GM12865 (cell line): ENCODE data around the gene PC.
A peak's percentile ranks its signal among the peaks of the same experiment; 100 is the strongest.

Experiments
- DNase-seq: peaks from one replicate; pipeline ENCODE4 v3.0.0; 2010; ENCODE audit warnings: low read depth
- H3K4me3 ChIP-seq: 2 replicates; pipeline ENCODE4 v1.5.1; 2011; ENCODE audit warnings: mild to moderate bottlenecking, low read depth, low read length, control low read depth
- TF ChIP-seq, protein P1 (sequence below): IDR thresholded peaks from 2 replicates; pipeline ENCODE4 v1.5.1; 2011; ENCODE audit warnings: low read length, control low read depth, low read depth, inconsistent platforms; ENCODE audit not compliant: insufficient read depth; ENCODE audit errors: missing control alignments

PC gene

DNA sequence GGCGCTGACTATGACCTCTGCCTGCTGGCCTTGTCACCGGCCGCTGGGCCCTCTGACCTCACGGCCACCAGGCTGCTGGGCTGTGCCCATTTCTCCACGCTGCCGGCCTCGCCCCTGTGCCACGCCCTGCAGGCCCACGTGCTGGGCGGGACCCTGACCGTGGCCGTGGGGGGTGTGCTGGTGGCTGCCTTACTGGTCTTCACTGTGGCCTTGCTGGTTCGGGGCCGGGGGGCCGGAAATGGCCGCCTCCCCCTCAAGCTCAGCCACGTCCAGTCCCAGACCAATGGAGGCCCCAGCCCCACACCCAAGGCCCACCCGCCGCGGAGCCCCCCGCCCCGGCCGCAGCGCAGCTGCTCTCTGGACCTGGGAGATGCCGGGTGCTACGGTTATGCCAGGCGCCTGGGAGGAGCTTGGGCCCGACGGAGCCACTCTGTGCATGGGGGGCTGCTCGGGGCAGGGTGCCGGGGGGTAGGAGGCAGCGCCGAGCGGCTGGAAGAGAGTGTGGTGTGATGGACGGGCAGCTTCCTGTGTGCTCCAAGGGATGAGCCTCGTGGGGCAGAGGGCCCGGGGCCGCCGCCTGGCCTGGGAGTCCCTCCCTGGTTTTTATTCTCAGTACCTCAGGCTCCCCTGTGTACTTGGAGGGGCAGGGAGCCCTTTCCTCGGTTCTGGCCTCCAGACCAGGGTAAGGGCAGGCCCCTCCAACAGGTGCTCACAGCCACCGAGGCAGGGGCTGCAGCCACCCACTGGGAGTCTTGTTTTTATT is 98.3 kb downstream of the PC start:
- no peak for DNase-seq

DNA sequence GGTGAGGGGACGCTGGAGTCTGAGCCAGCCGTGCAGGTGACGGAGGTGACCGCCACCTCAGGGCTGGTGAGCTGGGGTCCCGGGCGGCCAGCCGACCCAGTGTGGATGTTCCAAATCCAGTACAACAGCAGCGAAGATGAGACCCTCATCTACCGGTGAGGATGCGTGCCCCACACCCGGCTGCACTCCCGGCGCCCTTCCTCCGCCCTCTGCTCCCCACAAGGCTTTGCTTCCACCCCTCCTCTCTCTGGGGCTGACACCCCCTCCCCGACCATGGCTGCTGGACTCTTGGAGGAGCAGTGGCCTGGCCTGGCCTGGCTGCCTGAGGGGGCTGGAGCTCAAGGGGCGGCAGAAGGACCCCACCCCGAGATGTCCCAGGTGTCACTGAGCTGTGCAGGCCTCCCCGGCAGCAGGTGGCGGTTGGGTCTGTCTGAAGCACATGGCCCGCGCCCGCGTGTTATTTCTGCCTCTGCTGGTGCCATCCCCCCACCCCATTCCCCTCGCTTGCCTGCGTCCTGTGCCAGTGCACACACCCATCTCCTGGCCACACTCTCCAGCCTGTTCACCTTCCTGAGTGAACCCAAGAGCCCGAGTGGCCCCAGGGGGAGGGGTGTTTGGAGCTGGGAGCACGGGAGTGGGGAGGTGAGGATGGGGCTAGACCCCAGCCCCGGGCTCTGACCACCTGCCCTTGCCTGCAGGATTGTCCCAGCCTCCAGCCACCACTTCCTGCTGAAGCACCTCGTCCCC is 99.1 kb downstream of the PC start:
- H3K4me3 ChIP-seq, result no peak overlapping the region
- DNase-seq, result no peak
- TF ChIP-seq, protein P1, sequence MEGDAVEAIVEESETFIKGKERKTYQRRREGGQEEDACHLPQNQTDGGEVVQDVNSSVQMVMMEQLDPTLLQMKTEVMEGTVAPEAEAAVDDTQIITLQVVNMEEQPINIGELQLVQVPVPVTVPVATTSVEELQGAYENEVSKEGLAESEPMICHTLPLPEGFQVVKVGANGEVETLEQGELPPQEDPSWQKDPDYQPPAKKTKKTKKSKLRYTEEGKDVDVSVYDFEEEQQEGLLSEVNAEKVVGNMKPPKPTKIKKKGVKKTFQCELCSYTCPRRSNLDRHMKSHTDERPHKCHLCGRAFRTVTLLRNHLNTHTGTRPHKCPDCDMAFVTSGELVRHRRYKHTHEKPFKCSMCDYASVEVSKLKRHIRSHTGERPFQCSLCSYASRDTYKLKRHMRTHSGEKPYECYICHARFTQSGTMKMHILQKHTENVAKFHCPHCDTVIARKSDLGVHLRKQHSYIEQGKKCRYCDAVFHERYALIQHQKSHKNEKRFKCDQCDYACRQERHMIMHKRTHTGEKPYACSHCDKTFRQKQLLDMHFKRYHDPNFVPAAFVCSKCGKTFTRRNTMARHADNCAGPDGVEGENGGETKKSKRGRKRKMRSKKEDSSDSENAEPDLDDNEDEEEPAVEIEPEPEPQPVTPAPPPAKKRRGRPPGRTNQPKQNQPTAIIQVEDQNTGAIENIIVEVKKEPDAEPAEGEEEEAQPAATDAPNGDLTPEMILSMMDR, result no peak

More for the DNA sequence above, 98.3 kb downstream of the PC start:
- TF ChIP-seq, protein P1, result no peak
- no peak overlapping the region for H3K4me3 ChIP-seq

DNA sequence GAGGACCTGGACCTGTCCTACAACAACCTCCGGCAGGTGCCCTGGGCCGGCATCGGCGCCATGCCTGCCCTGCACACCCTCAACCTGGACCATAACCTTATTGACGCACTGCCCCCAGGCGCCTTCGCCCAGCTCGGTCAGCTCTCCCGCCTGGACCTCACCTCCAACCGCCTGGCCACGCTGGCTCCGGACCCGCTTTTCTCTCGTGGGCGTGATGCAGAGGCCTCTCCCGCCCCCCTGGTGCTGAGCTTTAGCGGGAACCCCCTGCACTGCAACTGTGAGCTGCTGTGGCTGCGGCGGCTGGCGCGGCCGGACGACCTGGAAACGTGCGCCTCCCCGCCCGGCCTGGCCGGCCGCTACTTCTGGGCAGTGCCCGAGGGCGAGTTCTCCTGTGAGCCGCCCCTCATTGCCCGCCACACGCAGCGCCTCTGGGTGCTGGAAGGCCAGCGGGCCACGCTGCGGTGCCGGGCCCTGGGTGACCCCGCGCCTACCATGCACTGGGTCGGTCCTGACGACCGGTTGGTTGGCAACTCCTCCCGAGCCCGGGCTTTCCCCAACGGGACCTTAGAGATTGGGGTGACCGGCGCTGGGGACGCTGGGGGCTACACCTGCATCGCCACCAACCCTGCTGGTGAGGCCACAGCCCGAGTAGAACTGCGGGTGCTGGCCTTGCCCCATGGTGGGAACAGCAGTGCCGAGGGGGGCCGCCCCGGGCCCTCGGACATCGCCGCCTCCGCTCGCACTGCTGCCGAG is 99.8 kb downstream of the PC start:
- no peak for DNase-seq
- TF ChIP-seq, protein P1, result no peak
- H3K4me3 ChIP-seq, result no peak overlapping the region

DNA sequence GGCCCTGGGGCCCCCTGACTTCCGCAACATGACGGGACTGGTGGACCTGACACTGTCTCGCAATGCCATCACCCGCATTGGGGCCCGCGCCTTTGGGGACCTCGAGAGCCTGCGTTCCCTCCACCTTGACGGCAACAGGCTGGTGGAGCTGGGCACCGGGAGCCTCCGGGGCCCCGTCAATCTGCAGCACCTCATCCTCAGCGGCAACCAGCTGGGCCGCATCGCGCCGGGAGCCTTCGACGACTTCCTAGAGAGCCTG is 100.3 kb downstream of the PC start:
- TF ChIP-seq, protein P1, result no peak
- DNase-seq, result no peak
- no peak overlapping the region for H3K4me3 ChIP-seq

DNA sequence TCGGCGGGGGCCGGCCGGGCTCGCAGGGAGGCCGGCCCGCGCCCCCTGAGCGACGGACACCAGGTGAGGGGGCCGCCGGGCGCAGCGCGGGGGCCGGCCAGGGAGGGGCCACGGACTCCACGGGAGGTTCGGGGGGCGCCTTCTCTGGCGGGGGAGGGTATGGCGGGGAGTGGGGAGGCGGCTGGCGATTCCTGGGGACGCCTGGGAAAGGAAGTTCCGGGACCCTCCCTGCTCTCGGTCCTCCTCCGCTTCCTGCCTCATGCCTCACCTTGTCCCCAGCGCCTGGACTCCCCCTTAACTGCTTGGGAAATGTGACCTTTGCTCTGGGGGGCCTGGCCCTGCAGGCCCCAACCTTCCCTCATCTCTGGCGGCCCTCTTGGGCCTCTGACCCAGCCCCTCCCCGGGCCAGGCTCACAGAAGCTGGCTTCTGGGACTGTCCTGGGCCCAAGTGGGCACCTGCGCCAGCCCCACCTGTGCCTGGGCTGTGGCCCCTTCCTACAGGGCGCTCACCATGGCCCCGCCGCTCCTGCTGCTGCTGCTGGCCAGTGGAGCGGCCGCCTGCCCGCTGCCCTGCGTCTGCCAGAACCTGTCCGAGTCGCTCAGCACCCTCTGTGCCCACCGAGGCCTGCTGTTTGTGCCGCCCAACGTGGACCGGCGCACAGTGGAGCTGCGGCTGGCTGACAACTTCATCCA is 100.8 kb downstream of the PC start:
- TF ChIP-seq, protein P1, result no peak
- DNase-seq, result no peak
- peak overlapping the region; percentile 43 for H3K4me3 ChIP-seq

DNA sequence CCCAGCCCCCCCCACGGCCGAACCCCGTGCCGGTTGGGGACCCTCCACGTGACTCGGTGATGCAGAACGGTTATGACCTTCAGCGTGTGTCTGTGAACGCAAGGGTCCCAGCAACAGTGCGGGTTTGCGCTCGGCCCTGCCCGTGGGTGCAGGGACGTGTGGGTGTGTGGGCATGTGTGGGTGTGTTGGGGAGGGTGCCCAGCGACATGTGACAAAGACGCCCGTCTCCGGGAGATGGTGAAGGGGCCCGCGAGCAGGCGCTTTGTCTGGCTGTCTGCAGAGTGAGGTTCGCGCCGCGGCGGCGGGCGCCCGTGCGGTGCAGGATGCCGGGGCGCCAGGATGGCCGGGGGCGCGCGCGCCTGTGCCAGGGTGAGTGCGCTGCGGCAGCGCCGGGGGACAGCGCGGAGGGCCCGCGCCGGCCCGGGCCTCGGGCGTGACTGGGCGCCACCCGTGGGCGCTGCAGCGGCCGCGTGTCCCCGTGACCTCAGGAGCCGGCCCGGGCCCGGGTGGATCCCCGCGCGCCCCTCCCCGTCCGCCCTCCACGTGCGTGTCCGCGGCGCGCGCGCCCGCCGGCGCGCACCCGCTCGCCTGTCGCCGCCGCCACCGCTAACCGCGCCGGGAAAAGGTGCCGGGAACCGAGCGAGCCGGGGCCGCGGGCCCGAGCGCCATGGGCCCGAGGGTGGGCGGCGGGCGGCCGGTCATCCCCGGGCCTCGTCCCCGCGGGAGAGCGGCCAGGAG is 101.5 kb downstream of the PC start, which contains the start of gene LRFN4:
TSS of gene LRFN4 (plus strand) at position 569 of the 738 bp plus-strand sequence. CDS start 681 bp downstream, outside the sequence.
- H3K4me3 ChIP-seq, result peak within 1 kb of the TSS; percentile 87
- TF ChIP-seq, protein P1, result no peak
- DNase-seq, result peak; percentile 34
